Erythroblast (primary cell): ENCODE results near the gene STEAP1B.

Source experiments
- GATA1 ChIP-seq: IDR thresholded peaks from 2 replicates; pipeline ENCODE4 v1.6.1; 2011; ENCODE audit warnings: low read depth, mild to moderate bottlenecking, control low read depth, low read length, moderate library complexity
- POLR2A ChIP-seq: IDR thresholded peaks from 2 replicates; pipeline ENCODE4 v1.6.1; 2011; ENCODE audit warnings: mild to moderate bottlenecking, low read length

DNA sequence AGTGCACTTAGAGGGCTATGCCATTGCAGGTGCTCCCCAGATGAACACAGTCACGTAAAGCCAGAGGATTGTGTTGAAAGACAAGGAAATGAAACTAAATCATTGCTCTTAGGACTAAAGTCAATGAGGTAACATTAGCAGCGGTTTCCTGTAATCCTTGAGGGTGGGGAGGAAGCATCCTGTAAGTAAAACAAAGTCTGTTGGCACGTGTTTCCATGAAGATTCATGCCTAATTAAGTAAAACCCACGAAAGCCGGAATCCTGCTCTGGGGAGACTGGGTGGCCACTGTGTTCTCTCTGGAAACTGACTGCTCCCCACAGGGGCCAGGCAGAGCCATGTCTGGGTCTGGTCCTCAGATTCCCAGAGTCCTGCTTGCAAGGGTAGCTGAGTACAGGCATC lies 18.3 kb downstream of the STEAP1B start:
- TF ChIP-seq POLR2A, result no peak
- no peak for TF ChIP-seq GATA1
